RWPE2 (cell line): Measurements from ENCODE around the gene PDLIM4.
A peak's percentile ranks its signal among the peaks of the same experiment; 100 is the strongest.

Experiments used
- ATAC-seq: fragments of 200-7000 bp; cut with Tn5 transposase; 3 replicates; pipeline ENCODE4 v1.9.1; 2021; ENCODE audit warnings: low read depth
- DNase-seq: peaks from one replicate; pipeline ENCODE4 v3.0.0-alpha.2; 2020; ENCODE audit warnings: low spot score
- H3K27ac ChIP-seq: fragments of 450-650 bp; 2 replicates; pipeline ENCODE4 v1.5.1; 2017; ENCODE audit warnings: mild to moderate bottlenecking; ENCODE audit not compliant: poor library complexity, severe bottlenecking
- H3K27me3 ChIP-seq: fragments of 250-450 bp; sonication (Bioruptor Pico); 2 replicates; pipeline ENCODE4 v1.5.1; 2021; ENCODE audit warnings: mild to moderate bottlenecking, moderate library complexity; ENCODE audit not compliant: insufficient read depth, poor library complexity, severe bottlenecking
- H3K36me3 ChIP-seq: fragments of 250-450 bp; sonication (Bioruptor Pico); 2 replicates; pipeline ENCODE4 v1.5.1; 2020; ENCODE audit warnings: low read depth, mild to moderate bottlenecking, moderate library complexity
- H3K4me1 ChIP-seq: fragments of 250-450 bp; sonication (Bioruptor Pico); 2 replicates; pipeline ENCODE4 v1.5.1; 2021; ENCODE audit warnings: mild to moderate bottlenecking, moderate library complexity; ENCODE audit not compliant: insufficient read depth, poor library complexity, severe bottlenecking
- H3K4me3 ChIP-seq: fragments of 250-450 bp; sonication (Bioruptor Pico); 2 replicates; pipeline ENCODE4 v1.5.1; 2021; ENCODE audit warnings: mild to moderate bottlenecking, moderate library complexity; ENCODE audit not compliant: severe bottlenecking
- H3K9me3 ChIP-seq: fragments of 250-450 bp; sonication (Bioruptor Pico); 2 replicates; pipeline ENCODE4 v1.5.1; 2021; ENCODE audit warnings: mild to moderate bottlenecking, moderate library complexity; ENCODE audit not compliant: severe bottlenecking
- TF ChIP-seq, protein P1 (sequence below): fragments of 450-650 bp; IDR thresholded peaks from one replicate; pipeline ENCODE4 v1.5.1; 2017; ENCODE audit warnings: mild to moderate bottlenecking, moderate library complexity; ENCODE audit not compliant: poor library complexity, severe bottlenecking

Gene PDLIM4

DNA sequence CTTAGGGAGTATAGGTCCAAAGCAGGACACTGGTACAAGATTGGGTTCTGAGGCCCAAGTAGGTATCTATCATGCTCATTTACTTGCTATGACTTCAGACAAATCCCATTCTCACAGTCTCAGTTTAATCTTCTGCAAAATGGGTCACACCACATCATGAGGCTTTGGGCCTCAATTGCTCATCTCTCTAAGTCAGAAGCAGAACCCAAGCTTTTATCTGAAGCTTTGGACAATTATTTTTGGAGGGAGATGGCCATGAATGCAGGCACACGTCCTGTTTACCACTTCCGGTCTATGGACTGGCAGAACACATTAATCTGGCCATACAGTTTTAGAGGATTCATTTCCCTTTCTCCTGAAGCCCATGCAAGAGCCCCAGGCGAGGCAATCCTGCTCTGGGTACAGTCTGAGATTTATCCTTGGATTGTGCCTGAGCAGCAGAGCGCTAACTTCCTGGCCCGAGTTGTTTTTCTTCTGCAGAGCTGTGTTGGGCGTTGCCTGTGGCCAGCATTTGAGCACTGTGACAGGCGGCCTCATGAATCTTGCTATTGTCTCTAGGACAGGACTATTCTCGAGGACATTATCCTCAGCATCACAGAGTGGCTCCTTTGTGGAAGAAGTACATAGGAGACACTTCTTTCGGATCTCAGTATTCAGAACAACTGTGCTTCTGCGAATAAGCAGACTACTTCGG is 52.8 kb downstream of the PDLIM4 start:
- Histone ChIP-seq H3K27me3 (no peaks in the 10 kb centered on the region), H3K27ac (no peak overlapping the region), H3K36me3 (peaks cover 7% of the 10 kb centered on the region), H3K4me3 (no peak overlapping the region), H3K9me3 (peaks cover 5% of the 10 kb centered on the region), H3K4me1 (no peaks in the 10 kb centered on the region)
- no peak for DNase-seq
- no peak for ATAC-seq
- TF ChIP-seq, protein P1, sequence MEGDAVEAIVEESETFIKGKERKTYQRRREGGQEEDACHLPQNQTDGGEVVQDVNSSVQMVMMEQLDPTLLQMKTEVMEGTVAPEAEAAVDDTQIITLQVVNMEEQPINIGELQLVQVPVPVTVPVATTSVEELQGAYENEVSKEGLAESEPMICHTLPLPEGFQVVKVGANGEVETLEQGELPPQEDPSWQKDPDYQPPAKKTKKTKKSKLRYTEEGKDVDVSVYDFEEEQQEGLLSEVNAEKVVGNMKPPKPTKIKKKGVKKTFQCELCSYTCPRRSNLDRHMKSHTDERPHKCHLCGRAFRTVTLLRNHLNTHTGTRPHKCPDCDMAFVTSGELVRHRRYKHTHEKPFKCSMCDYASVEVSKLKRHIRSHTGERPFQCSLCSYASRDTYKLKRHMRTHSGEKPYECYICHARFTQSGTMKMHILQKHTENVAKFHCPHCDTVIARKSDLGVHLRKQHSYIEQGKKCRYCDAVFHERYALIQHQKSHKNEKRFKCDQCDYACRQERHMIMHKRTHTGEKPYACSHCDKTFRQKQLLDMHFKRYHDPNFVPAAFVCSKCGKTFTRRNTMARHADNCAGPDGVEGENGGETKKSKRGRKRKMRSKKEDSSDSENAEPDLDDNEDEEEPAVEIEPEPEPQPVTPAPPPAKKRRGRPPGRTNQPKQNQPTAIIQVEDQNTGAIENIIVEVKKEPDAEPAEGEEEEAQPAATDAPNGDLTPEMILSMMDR, result no peak

DNA sequence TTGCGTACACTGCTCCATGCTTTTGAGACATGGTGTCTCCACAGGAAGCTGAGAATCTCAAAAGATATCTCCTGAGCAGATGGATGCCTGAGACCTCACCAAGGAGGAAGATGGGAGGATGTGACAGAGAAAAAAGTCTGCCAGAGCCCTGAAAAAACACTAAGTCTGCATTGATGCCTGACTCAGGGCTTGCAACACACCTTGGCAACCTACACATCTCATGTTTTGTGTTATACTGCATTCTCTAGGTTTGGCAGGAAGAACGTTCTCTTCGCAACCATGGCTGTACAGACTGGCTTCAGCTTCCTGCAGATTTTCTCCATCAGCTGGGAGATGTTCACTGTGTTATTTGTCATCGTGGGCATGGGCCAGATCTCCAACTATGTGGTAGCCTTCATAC is 55.9 kb downstream of the PDLIM4 start:
- H3K36me3 ChIP-seq, result peaks cover 5% of the 10 kb centered on the region
- no peaks in the 10 kb centered on the region for H3K9me3 ChIP-seq
- no peak overlapping the region for H3K27ac ChIP-seq
- no peaks in the 10 kb centered on the region for H3K4me1 ChIP-seq
- DNase-seq (no peak), ATAC-seq (peak; percentile 43)
- no peaks in the 10 kb centered on the region for H3K27me3 ChIP-seq
- TF ChIP-seq, protein P1, result no peak
- H3K4me3 ChIP-seq, result no peak overlapping the region

DNA sequence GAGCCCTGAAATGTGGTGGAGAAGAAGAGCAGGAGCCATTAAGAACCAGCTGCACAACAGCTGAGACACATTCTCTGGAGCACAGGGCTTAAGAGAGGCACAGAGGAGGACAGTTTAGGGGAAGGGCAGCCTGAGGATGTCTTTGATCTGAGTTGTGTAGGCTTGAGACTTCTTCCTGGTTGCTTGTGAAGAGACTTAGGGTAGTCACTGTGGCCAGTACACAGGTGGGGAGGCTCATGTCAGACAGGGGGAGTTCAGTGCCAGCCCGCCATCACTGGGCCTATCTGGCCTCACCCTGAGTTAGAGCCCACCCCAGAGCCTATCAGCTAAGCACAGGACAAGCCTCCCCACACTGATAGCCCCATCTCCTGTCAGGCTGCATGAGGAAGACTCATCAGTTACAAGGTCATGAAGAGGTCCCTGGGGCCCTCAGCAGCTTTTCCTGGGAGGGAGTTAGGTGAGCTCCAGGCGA is 56.5 kb downstream of the PDLIM4 start:
- Histone ChIP-seq H3K4me1 (no peaks in the 10 kb centered on the region), H3K27ac (no peak overlapping the region), H3K36me3 (peaks cover 8% of the 10 kb centered on the region), H3K4me3 (no peak overlapping the region), H3K9me3 (no peaks in the 10 kb centered on the region), H3K27me3 (no peaks in the 10 kb centered on the region)
- TF ChIP-seq, protein P1, result no peak
- DNase-seq (no peak), ATAC-seq (no peak)

DNA sequence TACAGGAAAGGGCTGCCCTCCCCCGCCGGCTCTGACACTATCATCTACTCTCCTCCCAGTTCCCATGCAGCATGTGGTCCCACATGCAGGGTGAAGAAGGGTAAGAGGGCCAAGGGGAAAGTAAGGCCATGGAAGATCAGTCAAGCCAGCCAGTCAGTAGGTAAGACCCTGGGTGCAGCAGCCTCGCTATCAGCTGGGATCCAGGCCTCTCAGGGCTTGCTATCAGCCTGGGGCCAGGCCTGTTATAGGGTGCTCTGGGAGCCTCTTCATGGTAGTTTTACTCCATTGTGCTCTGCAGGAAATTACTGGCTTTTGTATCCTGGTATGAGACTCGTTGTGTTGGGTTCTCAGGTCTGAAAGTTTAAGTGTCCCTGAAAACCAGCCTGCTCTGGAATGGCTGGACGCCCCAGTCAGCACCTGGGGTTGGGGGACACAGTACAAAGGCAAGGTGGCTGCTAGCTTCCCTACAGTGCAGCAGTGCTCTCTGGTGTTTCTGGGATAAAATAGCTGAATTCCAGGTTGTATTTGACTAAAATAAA is 58.1 kb downstream of the PDLIM4 start:
- DNase-seq (no peak), ATAC-seq (no peak)
- TF ChIP-seq, protein P1, result no peak
- H3K4me3 ChIP-seq, result no peak overlapping the region
- no peaks in the 10 kb centered on the region for H3K27me3 ChIP-seq
- peaks cover 8% of the 10 kb centered on the region for H3K36me3 ChIP-seq
- H3K9me3 ChIP-seq, result no peaks in the 10 kb centered on the region
- no peak overlapping the region for H3K27ac ChIP-seq
- no peaks in the 10 kb centered on the region for H3K4me1 ChIP-seq

DNA sequence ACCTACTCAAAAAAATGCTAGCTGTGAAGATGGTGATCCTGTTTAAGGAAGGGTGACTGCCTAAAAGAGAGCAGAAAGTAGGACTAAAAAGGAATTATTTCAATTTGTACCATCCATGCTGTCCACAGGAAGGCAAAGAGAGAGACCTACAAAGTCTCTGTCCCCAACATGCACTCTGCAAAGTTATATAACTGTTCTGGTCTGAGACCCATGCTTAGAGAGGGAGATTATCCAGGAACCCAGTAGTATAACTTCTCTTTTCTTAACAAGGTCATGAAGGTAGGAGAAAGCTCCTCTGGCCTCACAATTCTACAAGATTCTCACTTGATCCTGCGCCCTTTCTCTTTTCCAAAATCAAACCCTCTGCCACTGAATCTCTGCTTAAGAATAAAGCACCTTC is 62.5 kb downstream of the PDLIM4 start:
- Histone ChIP-seq H3K4me1 (no peaks in the 10 kb centered on the region), H3K27ac (no peak overlapping the region), H3K4me3 (no peak overlapping the region), H3K9me3 (no peaks in the 10 kb centered on the region), H3K27me3 (no peaks in the 10 kb centered on the region), H3K36me3 (peaks cover 17% of the 10 kb centered on the region; the same call in 1 of the 2 replicates)
- ATAC-seq, result no peak
- TF ChIP-seq, protein P1, result no peak
- no peak for DNase-seq
